GM23248 (cell line): ENCODE data around the gene IDH3A. TPM values are rescaled to one million over a fixed set of nuclear protein-coding genes. Genes with fewer than 3 reads are reported as not detected.

Experiments
- DNase-seq: peaks from one replicate; pipeline ENCODE4 v3.0.0-alpha.2; 2015
- H2AFZ ChIP-seq: fragments of 200-600 bp; sonication (generic); 2 replicates; pipeline ENCODE4 v1.6.1; 2016; ENCODE audit warnings: antibody characterized with exemption
- H3F3A ChIP-seq: fragments of 200-600 bp; sonication (generic); 2 replicates; pipeline ENCODE4 v1.6.1; 2016; ENCODE audit warnings: mild to moderate bottlenecking, antibody characterized with exemption, mixed run types; ENCODE audit not compliant: insufficient read depth
- H3K27ac ChIP-seq: fragments of 200-600 bp; sonication (generic); 2 replicates; pipeline ENCODE4 v1.5.1; 2016; ENCODE audit warnings: mild to moderate bottlenecking
- H3K27me3 ChIP-seq: fragments of 200-600 bp; sonication (generic); replicated peaks from 2 replicates; pipeline ENCODE4 v1.6.1; 2016; ENCODE audit warnings: mild to moderate bottlenecking; ENCODE audit not compliant: insufficient read depth
- H3K36me3 ChIP-seq: fragments of 200-600 bp; sonication (generic); 2 replicates; pipeline ENCODE4 v1.6.1; 2016; ENCODE audit warnings: low read depth, mild to moderate bottlenecking
- H3K4me1 ChIP-seq: fragments of 200-600 bp; sonication (generic); 2 replicates; pipeline ENCODE4 v1.6.1; 2016; ENCODE audit warnings: mild to moderate bottlenecking; ENCODE audit not compliant: insufficient read depth
- H3K4me2 ChIP-seq: fragments of 200-600 bp; sonication (generic); one replicate; pipeline ENCODE4 v1.6.1; 2016; ENCODE audit warnings: mild to moderate bottlenecking; ENCODE audit not compliant: unreplicated experiment
- H3K4me3 ChIP-seq: fragments of 200-600 bp; sonication (generic); 2 replicates; pipeline ENCODE4 v1.5.1; 2016; ENCODE audit warnings: mild to moderate bottlenecking
- H3K79me2 ChIP-seq: fragments of 200-600 bp; sonication (generic); 2 replicates; pipeline ENCODE4 v1.6.1; 2016; ENCODE audit warnings: mild to moderate bottlenecking; ENCODE audit not compliant: insufficient read depth
- H3K9ac ChIP-seq: fragments of 200-600 bp; sonication (generic); 2 replicates; pipeline ENCODE4 v1.6.1; 2016; ENCODE audit warnings: mild to moderate bottlenecking
- H3K9me2 ChIP-seq: fragments of 200-600 bp; sonication (generic); 2 replicates; pipeline ENCODE4 v1.6.1; 2016; ENCODE audit warnings: mixed run types, mild to moderate bottlenecking, moderate library complexity; ENCODE audit not compliant: insufficient read depth
- H3K9me3 ChIP-seq: fragments of 200-600 bp; sonication (generic); one replicate; pipeline ENCODE4 v1.6.1; 2017; ENCODE audit warnings: low read depth
- H4K20me1 ChIP-seq: fragments of 200-600 bp; sonication (generic); 2 replicates; pipeline ENCODE4 v1.6.0; 2016; ENCODE audit not compliant: insufficient read depth
- EZH2 ChIP-seq: fragments of 200-600 bp; sonication (generic); IDR thresholded peaks from 2 replicates; pipeline ENCODE4 v1.6.1; 2018; ENCODE audit warnings: antibody characterized with exemption, mild to moderate bottlenecking; ENCODE audit not compliant: insufficient read depth, poor library complexity, severe bottlenecking
- EZH2phosphoT487 ChIP-seq: fragments of 200-600 bp; sonication (generic); IDR thresholded peaks from 2 replicates; pipeline ENCODE4 v1.6.1; 2018; ENCODE audit warnings: antibody characterized with exemption, moderate library complexity, mild to moderate bottlenecking, low read depth; ENCODE audit not compliant: insufficient read depth
- WGBS, 2 experiments: methylation state at CpG; one replicate each; pipeline ENCODE4 v1.1.6; 2015 to 2017; ENCODE audit warnings: low lambda C conversion rate in 2 of 2, low coverage in 1 of 2; ENCODE audit errors: missing lambda C conversion rate in 2 of 2; 5-methylcytosine and 5-hydroxymethylcytosine counted together
- in situ Hi-C: fragments of 300-500 bp; cut with MboI; formaldehyde crosslinking; loops from 2 replicates; pipeline ENCODE4 v1.15.0; 2020
- polyA plus RNA-seq: library from polyadenylated mRNA; unstranded; fragments of >200 nt; fragmentation: Nextera tagmentation; extraction: Ambion mirVana; gene quantifications from 2 replicates; pipeline ENCODE4 v1.2.1, GENCODE V29; 2016
- total RNA-seq: library from RNA; depleted of rRNA; stranded (reverse); fragments of >200 nt; shearing (Covaris generic); gene quantifications from 2 replicates; pipeline ENCODE4 v1.2.3, GENCODE V29; 2014

Gene IDH3A
- total and polyA plus RNA-seq, 2 experiments from 2014 or later, result 47.1 to 50.3 TPM

DNA sequence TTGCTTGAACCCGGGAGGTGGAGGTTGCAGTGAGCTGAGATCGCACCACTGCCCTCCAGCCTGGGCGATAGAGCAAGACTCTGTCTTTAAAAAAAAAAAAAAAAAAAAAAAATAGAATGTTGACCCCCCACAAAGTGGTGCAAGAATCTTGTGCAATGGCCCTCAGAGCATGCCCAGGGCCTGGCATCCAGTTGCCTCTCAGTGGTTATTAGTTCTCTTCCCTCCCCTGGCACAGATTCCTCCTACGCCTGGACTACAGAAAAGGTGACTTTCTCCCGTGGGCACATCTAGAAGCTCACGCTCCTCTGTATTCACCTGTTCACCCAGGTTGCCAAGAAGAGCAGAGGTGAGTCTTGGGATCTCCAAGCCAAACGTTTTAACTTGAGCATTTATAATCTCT is 48.5 kb downstream of the IDH3A start:
- H3K36me3 ChIP-seq, result no peaks in the 10 kb centered on the region
- no peaks in the 10 kb centered on the region for H3K4me1 ChIP-seq
- H2AFZ ChIP-seq, result no peak overlapping the region
- DNase-seq, result no peak
- H3K79me2 ChIP-seq, result no peaks in the 10 kb centered on the region
- no peaks in the 10 kb centered on the region for H3F3A ChIP-seq
- no peak overlapping the region for H3K4me3 ChIP-seq
- H3K9me2 ChIP-seq, result no peaks in the 10 kb centered on the region
- no peaks in the 10 kb centered on the region for H4K20me1 ChIP-seq
- in situ Hi-C loops, result no loop called here
- 57 to 62% methylated on average over 7 of the region's 7 CpGs for WGBS, 2 experiments
- H3K27ac ChIP-seq, result no peak overlapping the region
- 0 out of 2 replicates have a peak, but pooled peaks cover 6% of the 10 kb centered on the region for H3K27me3 ChIP-seq
- H3K4me2 ChIP-seq, result no peak overlapping the region
- TF ChIP-seq EZH2, result no peak
- TF ChIP-seq EZH2phosphoT487, result no peak
- H3K9ac ChIP-seq, result no peak overlapping the region
- no peaks in the 10 kb centered on the region for H3K9me3 ChIP-seq

GRCh38 chr15:78200276-78200930 is 51.2 kb downstream of the IDH3A start:
- no peak overlapping the region for H3K4me2 ChIP-seq
- H3K27me3 ChIP-seq, result no peaks in the 10 kb centered on the region; the same call in 1 of the 2 replicates
- H3K36me3 ChIP-seq, result no peaks in the 10 kb centered on the region
- H3K79me2 ChIP-seq, result no peaks in the 10 kb centered on the region
- no peaks in the 10 kb centered on the region for H3K9me2 ChIP-seq
- H3K9me3 ChIP-seq, result no peaks in the 10 kb centered on the region
- no peaks in the 10 kb centered on the region for H3F3A ChIP-seq
- no peaks in the 10 kb centered on the region for H4K20me1 ChIP-seq
- TF ChIP-seq EZH2phosphoT487 (no peak), EZH2 (no peak)
- WGBS, 2 experiments, result 64 to 72% methylated on average over 10 of the region's 10 CpGs
- H3K4me1 ChIP-seq, result no peaks in the 10 kb centered on the region
- no peak overlapping the region for H3K9ac ChIP-seq
- H2AFZ ChIP-seq, result no peak overlapping the region
- H3K4me3 ChIP-seq, result no peak overlapping the region
- no peak overlapping the region for H3K27ac ChIP-seq
- DNase-seq, result no peak
- in situ Hi-C loops, result no loop called here

DNA sequence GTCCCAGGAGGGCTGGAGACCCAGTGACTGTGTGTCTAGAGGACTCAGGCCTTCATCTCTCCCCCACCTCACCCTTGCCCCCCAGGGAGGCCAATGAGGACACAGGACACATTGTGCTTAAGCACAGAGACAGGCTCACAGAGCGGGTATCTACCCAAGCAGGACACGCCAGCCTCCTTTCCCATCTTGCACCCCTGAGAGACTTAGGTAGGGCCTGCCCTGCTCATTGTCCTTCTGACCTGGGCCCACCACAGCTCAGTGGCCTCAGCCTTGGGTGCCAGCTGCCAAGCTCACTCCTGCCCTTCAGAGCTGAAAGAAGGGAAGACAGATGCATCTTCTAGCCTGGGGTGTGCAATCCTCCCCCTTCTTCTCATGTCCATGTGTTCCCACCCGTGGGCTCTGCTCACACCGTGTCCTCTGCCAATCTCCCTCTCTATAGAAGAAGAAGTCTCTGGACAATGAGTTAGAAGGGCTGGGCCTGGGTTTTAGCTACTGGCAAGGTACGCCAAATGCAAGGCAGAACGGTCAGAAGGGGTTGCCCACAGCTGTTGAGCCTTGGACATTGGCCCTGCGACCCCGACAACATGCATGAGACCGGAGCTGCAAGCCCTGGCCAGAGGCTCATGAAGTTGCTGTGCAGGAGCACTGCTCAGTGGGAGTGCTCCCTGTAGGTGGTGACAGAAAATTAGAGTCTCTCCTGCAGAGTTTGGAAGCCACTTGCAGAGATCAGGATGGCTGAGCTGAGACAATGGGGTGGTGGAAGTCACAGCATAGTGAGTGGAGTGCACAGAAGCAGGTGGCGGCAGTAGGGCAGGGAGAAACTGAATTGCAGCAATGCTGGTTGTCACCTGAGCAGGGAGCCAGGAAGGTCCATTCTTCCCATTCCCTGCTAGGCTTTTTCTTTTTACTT is 52.4 kb downstream of the IDH3A start:
- Histone ChIP-seq H3K79me2 (no peaks in the 10 kb centered on the region), H3K9ac (no peak overlapping the region), H3K27ac (no peak overlapping the region), H3K27me3 (no peaks in the 10 kb centered on the region; the same call in 1 of the 2 replicates), H3K9me2 (no peaks in the 10 kb centered on the region), H4K20me1 (no peaks in the 10 kb centered on the region), H3K4me2 (no peak overlapping the region), H3F3A (no peaks in the 10 kb centered on the region), H2AFZ (no peak overlapping the region), H3K4me1 (no peaks in the 10 kb centered on the region), H3K9me3 (no peaks in the 10 kb centered on the region), H3K4me3 (no peak overlapping the region), H3K36me3 (no peaks in the 10 kb centered on the region)
- WGBS, 2 experiments, result 60 to 65% methylated on average over 10 of the region's 10 CpGs
- in situ Hi-C loops, result no loop called here
- no peak for TF ChIP-seq EZH2phosphoT487
- no peak for TF ChIP-seq EZH2
- no peak for DNase-seq

DNA sequence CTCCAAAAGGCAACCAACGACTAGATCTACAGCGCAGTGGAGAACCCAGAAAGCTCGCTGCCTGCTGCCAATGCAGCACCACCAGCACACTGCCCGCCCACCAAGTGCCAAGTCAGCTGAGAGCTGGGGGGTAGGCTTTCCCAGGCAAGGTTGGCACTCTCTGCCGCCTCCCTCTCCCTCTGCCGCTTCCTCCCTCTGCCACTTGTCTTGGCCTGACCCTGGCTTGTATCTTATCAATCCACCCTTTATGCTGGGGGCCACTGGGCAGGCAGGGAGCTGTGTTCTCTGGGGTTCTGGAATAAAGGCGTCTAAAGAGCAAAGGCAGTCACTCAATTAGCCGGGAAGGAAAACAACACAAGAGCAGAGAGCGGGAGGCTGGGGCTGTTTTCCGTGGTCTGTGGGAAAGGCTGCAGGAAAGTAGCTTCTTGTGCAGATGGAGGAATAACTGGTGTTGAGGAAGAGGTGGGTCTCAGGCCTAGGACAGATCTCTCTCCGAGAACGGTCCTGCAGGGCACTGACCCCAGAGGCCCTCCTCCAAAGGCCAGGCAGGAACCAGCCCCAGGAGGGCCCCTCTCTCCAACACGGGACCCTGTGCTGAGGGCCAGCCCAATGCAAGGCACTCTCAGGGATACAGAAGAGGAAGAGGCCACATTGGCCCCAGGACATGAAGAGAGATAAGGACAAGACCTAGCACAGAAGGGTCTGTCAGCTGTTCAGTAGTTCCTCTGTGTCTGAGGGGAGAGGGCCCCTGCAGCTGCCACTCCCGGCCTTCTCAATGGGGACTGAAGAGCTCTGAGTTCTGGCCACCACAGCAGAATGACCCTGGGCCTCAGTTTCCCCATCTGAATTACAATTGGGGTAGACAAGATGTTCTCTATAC is 54.4 kb downstream of the IDH3A start:
- no peaks in the 10 kb centered on the region for H3F3A ChIP-seq
- H3K36me3 ChIP-seq, result no peaks in the 10 kb centered on the region
- 84 to 85% methylated on average over 13 to 14 of the region's 14 CpGs for WGBS, 2 experiments
- H3K9me2 ChIP-seq, result no peaks in the 10 kb centered on the region
- no peaks in the 10 kb centered on the region for H3K9me3 ChIP-seq
- no peak overlapping the region for H3K9ac ChIP-seq
- no peak overlapping the region for H3K4me2 ChIP-seq
- H3K4me1 ChIP-seq, result no peaks in the 10 kb centered on the region; the same call in 1 of the 2 replicates
- H3K79me2 ChIP-seq, result no peaks in the 10 kb centered on the region
- in situ Hi-C loops, result no loop called here
- no peaks in the 10 kb centered on the region; the same call in 1 of the 2 replicates for H3K27me3 ChIP-seq
- no peak for DNase-seq
- TF ChIP-seq EZH2 (no peak), EZH2phosphoT487 (no peak)
- H3K4me3 ChIP-seq, result no peak overlapping the region
- no peak overlapping the region for H2AFZ ChIP-seq
- H4K20me1 ChIP-seq, result no peaks in the 10 kb centered on the region
- H3K27ac ChIP-seq, result no peak overlapping the region
